H1 (cell line): ENCODE measurements around the gene RHBDD1.

ENCODE experiments used
- EP300 ChIP-seq, 2 experiments: IDR thresholded peaks; 1 replicate in 1 of 2; 2 replicates in 1 of 2; pipeline ENCODE4 v1.6.1; 2011 to 2012; ENCODE audit warnings: low read depth in 2 of 2, low read length in 2 of 2, mild to moderate bottlenecking in 2 of 2, borderline replicate concordance in 1 of 2, inconsistent platforms in 1 of 2, moderate library complexity in 1 of 2
- EZH2 ChIP-seq: fragments of 200-600 bp; sonication (generic); IDR thresholded peaks from 2 replicates; pipeline ENCODE4 v1.7.1; 2012; ENCODE audit warnings: low read depth, mild to moderate bottlenecking, moderate library complexity, low read length, inconsistent platforms; ENCODE audit not compliant: severe bottlenecking
- JUN ChIP-seq: IDR thresholded peaks from 2 replicates; pipeline ENCODE4 v1.6.1; 2011; ENCODE audit warnings: low read depth, mild to moderate bottlenecking, improper control_type of control experiment, low read length
- POLR2A ChIP-seq, 2 experiments: IDR thresholded peaks; 1 replicate in 1 of 2; 2 replicates in 1 of 2; pipeline ENCODE4 v1.6.1; 2011; ENCODE audit warnings: low read depth in 2 of 2, low read length in 2 of 2, mild to moderate bottlenecking in 2 of 2; ENCODE audit errors: control extremely low read depth in 1 of 2
- TAF1 ChIP-seq: IDR thresholded peaks from 2 replicates; pipeline ENCODE4 v1.6.1; 2011; ENCODE audit warnings: mild to moderate bottlenecking, low read depth, low read length
- TEAD4 ChIP-seq: IDR thresholded peaks from 2 replicates; pipeline ENCODE4 v1.6.1; 2012; ENCODE audit warnings: low read depth, low read length, inconsistent platforms, mixed read lengths
- TF ChIP-seq, protein P1 (sequence below), 3 experiments: IDR thresholded peaks; 1 replicate in 2 of 3; 2 replicates in 1 of 3; pipeline versions ENCODE4 v1.5.1 to v1.6.1; 2011; ENCODE audit warnings: low read length in 3 of 3, mild to moderate bottlenecking in 3 of 3, inconsistent platforms in 2 of 3, low read depth in 1 of 3, moderate library complexity in 1 of 3; ENCODE audit not compliant: insufficient read depth in 1 of 3; ENCODE audit errors: control extremely low read depth in 1 of 3

DNA sequence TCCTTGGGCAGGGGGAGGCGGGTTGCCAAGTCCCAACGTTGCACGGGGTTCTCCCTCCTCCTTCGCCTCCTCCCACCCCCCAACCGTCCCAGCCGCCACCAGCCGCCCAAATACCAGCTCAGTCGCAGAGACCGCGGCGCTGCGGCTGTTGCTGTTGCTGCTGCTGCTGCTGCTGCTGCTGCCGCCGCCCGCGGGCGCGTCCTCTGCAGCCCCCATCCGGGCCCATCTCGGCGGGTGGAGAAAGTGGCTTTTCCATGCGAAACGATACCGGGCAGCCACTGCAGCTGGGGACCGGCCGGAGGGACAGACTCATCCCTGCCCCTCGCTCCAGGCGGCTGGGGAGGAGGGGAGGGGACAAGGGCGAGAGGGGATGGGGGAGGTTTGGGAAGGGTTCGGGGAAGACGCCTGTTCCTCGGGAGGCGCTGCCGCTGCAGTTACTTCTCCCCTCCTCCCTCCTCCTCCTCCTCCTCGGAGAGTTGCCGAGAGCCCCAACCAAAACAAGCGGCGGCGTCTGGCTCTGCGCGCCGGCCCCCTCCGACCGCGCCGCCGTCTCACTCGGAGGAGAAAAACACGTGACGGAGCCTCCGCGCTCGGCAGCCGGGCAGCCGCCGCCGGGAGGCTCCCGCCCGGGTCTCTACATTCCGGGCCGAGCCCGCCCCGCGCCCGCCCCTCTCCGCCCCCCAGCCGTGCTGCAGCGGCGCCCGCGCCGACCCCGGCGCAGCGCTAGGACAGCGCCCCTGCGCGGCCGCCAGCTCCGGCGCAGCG lies 36.5 kb upstream of the RHBDD1 start, which contains the start of gene IRS1:
- TF ChIP-seq TEAD4 (peak; percentile 37), EZH2 (no peak), TAF1 (peak; percentile 57), JUN (no peak), EP300 (IDR thresholded peaks at IDR 0.05; ENCODE audit: borderline replicate concordance in 1 of 2, low read depth in 2 of 2, low read length in 2 of 2) (no peak), POLR2A (IDR thresholded peaks at IDR 0.05; ENCODE audit: control extremely low read depth in 1 of 2, low read depth in 2 of 2, low read length in 2 of 2) (peak in 1 of 2 experiments; percentile 46; a peak in 1 of 3 replicates)
- TF ChIP-seq, protein P1, sequence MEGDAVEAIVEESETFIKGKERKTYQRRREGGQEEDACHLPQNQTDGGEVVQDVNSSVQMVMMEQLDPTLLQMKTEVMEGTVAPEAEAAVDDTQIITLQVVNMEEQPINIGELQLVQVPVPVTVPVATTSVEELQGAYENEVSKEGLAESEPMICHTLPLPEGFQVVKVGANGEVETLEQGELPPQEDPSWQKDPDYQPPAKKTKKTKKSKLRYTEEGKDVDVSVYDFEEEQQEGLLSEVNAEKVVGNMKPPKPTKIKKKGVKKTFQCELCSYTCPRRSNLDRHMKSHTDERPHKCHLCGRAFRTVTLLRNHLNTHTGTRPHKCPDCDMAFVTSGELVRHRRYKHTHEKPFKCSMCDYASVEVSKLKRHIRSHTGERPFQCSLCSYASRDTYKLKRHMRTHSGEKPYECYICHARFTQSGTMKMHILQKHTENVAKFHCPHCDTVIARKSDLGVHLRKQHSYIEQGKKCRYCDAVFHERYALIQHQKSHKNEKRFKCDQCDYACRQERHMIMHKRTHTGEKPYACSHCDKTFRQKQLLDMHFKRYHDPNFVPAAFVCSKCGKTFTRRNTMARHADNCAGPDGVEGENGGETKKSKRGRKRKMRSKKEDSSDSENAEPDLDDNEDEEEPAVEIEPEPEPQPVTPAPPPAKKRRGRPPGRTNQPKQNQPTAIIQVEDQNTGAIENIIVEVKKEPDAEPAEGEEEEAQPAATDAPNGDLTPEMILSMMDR (IDR thresholded peaks at IDR 0.05; ENCODE audit: control extremely low read depth in 1 of 3, insufficient read depth in 1 of 3, low read depth in 1 of 3, low read length in 3 of 3) = peak; percentile 44 to 74 (median 51)
